GM10266 (cell line): ENCODE results near the gene IL13.

Experiments
- DNase-seq: peaks from one replicate; pipeline ENCODE4 v3.0.0; 2012; ENCODE audit errors: extremely low spot score
- TF ChIP-seq, protein P1 (sequence below): IDR thresholded peaks from 2 replicates; pipeline ENCODE4 v1.5.1; 2012; ENCODE audit warnings: mild to moderate bottlenecking, low read depth; ENCODE audit not compliant: control insufficient read depth, insufficient read depth; ENCODE audit errors: missing control alignments

The IL13 gene

DNA sequence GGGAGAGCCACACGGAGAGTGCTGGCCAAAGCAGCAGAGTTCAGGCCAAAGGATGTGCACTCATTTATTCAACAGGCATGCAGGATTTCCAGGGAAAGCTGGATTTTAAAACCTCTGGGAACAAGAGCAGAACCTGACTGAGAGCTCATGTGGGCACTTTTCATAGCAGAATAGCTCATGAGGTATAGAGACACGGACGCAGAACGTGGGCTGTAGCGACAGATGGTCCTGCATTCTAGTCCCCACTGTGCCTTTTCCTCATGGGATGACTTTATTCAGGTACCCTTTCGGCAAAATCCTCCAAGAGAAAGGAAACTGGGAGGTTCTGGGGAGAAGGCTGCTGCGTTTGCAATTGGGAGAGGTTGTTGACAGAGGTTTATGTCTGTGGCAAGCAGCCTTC lies 21.2 kb downstream of the IL13 start:
- DNase-seq, result no peak
- TF ChIP-seq, protein P1, sequence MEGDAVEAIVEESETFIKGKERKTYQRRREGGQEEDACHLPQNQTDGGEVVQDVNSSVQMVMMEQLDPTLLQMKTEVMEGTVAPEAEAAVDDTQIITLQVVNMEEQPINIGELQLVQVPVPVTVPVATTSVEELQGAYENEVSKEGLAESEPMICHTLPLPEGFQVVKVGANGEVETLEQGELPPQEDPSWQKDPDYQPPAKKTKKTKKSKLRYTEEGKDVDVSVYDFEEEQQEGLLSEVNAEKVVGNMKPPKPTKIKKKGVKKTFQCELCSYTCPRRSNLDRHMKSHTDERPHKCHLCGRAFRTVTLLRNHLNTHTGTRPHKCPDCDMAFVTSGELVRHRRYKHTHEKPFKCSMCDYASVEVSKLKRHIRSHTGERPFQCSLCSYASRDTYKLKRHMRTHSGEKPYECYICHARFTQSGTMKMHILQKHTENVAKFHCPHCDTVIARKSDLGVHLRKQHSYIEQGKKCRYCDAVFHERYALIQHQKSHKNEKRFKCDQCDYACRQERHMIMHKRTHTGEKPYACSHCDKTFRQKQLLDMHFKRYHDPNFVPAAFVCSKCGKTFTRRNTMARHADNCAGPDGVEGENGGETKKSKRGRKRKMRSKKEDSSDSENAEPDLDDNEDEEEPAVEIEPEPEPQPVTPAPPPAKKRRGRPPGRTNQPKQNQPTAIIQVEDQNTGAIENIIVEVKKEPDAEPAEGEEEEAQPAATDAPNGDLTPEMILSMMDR, result no peak

DNA sequence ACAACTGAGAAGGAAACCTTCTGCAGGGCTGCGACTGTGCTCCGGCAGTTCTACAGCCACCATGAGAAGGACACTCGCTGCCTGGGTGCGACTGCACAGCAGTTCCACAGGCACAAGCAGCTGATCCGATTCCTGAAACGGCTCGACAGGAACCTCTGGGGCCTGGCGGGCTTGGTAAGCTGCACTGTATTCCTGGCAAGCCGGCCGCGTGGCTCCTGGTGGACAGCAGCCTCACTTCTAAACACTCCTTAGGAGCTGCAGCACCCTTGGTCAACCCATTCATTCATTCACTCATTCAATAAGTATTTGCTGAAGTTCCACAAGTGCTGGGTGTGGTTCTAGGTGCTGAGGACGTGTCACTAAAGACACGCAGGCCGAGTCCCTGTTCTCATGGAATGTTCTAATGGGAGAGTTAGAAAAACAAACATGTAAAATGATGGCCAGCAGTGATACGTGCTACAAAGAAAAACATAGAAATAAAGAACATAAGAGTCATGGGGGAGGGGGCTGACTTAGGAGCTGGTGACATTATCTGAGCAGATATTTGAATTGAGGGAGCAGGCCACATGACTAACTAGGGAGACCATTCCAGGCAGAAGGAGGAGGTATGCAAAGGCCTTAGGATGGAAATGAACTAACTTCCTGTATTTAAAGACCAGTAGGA lies 21.9 kb downstream of the IL13 start:
- no peak for DNase-seq
- TF ChIP-seq, protein P1, result no peak

DNA sequence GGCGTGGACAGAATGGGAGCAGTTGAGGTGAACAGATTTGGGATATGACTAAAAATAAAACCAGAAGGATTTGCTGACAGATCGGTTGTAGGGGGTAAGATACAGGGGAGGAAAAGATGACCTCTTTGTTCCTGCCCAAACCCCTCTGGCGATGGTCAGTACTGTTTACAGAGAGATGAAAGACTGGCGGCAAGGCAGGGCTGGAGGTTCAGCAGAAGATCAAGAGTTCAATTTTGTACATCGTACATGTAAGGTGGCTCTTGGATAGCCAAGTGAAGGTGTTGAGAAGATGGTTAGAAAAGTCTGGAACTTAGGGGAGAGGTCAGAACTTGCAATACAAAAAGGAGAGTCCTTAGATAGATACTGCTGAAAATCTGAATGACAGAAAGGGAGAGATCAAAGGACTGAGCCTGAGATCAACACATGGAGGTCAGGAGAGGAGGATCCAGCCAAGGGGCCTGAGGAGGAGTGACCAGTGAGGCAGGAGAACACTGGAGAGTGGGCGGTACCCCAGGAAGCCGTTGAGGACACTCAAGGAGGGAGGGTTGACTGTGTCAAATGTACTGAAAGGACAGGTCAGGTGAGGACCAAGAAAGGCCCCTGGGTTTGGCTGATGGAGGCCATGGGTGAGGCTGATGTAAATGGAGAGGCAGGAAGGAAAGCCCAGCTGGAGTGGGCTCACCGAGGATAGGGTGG lies 23.0 kb downstream of the IL13 start:
- DNase-seq, result no peak
- TF ChIP-seq, protein P1, result no peak

DNA sequence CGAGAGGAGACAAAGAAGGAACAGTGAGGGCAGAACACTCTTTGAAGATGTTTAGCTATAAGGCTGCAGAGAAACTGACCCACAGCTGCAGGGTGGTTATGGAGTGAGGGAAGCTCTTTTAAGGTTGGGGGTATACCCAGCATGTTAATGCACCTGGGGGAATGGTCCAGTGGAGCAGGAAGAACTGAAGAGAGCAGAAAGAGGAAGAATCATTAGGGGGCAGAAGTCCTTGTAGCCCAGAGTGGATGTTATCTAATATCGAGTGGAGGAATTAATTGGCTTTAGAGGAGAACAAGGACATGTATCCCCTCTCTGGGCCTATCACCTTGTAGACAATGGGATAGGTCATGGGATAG lies 23.5 kb downstream of the IL13 start:
- DNase-seq, result no peak
- TF ChIP-seq, protein P1, result no peak

DNA sequence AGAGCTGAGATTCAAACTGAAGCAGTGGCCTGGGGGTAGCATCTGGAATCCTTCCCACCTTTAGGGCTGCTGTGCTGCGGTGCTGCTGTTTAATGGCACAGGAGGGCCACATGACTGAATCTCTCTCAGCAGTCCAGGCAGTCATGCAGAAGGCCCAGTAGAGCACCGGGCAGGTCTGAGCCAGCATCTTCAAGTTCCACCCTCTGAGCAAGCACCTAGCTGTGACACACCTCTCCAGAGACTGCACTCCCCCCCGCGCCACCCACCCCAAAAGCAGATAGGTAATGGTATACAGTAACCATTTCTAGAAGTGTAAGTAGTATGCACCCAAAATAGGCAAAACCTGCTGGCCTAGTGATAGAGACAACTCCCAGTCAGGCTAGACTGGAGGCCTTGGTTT lies 24.0 kb downstream of the IL13 start:
- no peak for DNase-seq

DNA sequence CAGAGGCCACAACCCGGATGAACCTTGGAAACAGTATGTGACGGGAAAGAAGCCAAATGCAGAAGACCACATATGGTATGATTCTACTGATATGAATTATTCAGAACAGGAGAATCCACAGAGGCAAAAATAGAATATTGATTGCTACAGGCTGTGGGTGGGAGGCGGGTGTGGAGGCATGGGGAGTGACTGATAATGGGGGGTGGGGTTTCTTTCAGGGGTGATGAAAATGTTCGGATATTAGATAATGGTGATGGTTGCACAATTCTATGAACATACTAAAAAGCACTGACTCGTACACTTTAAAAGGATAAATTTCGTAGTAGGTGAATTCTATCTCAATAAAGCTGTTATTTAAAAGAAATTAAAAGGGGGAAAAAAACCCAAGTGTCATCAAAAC lies 26.5 kb downstream of the IL13 start:
- no peak for DNase-seq
- TF ChIP-seq, protein P1, result no peak

More for the DNA sequence above, 24.0 kb downstream of the IL13 start:
- TF ChIP-seq, protein P1, result no peak
